Smooth muscle cell (in vitro differentiated cells): ENCODE results near the gene FBXO5. TPM values are rescaled to one million over a fixed set of nuclear protein-coding genes. Genes with fewer than 3 reads are reported as not detected.

Source experiments
- DNase-seq: peaks from one replicate; lab custom pipeline; 2025; ENCODE audit not compliant: unreplicated experiment; lab: John Stamatoyannopoulos, UW
- H2AFZ ChIP-seq: fragments of 200-600 bp; sonication (generic); 2 replicates; pipeline ENCODE4 v1.6.0; 2016; ENCODE audit warnings: antibody characterized with exemption, low read depth, mild to moderate bottlenecking
- H3F3A ChIP-seq: fragments of 200-600 bp; sonication (generic); 2 replicates; pipeline ENCODE4 v1.6.0; 2017; ENCODE audit warnings: antibody characterized with exemption, low read depth
- H3K27ac ChIP-seq: fragments of 200-600 bp; sonication (generic); 2 replicates; pipeline ENCODE4 v1.5.1; 2016; ENCODE audit warnings: low read depth, mild to moderate bottlenecking
- H3K27me3 ChIP-seq: fragments of 200-600 bp; sonication (generic); 2 replicates; pipeline ENCODE4 v1.6.1; 2016; ENCODE audit warnings: low read depth, mild to moderate bottlenecking
- H3K36me3 ChIP-seq: fragments of 200-600 bp; sonication (generic); 2 replicates; pipeline ENCODE4 v1.5.1; 2016; ENCODE audit warnings: low read depth
- H3K4me1 ChIP-seq: fragments of 200-600 bp; sonication (generic); 2 replicates; pipeline ENCODE4 v1.5.1; 2016; ENCODE audit warnings: low read depth
- H3K4me2 ChIP-seq: fragments of 200-600 bp; sonication (generic); 2 replicates; pipeline ENCODE4 v1.6.0; 2016; ENCODE audit warnings: mild to moderate bottlenecking
- H3K4me3 ChIP-seq: fragments of 200-600 bp; sonication (generic); 2 replicates; pipeline ENCODE4 v1.5.1; 2016; ENCODE audit warnings: mild to moderate bottlenecking
- H3K79me2 ChIP-seq: fragments of 200-600 bp; sonication (generic); 2 replicates; pipeline ENCODE4 v1.6.0; 2016; ENCODE audit warnings: low read depth, mild to moderate bottlenecking
- H3K9ac ChIP-seq: fragments of 200-600 bp; sonication (generic); 2 replicates; pipeline ENCODE4 v1.6.0; 2016; ENCODE audit warnings: low read depth
- H3K9me3 ChIP-seq: fragments of 200-600 bp; sonication (generic); replicated peaks from 2 replicates; pipeline ENCODE4 v1.5.1; 2016; ENCODE audit warnings: low read depth
- H4K20me1 ChIP-seq: fragments of 200-600 bp; sonication (generic); 2 replicates; pipeline ENCODE4 v1.6.0; 2016; ENCODE audit warnings: low read depth
- WGBS: methylation state at CpG from one replicate; pipeline ENCODE4 v1.1.7; 2016; ENCODE audit warnings: low lambda C conversion rate; 5-methylcytosine and 5-hydroxymethylcytosine counted together
- polyA plus RNA-seq: library from polyadenylated mRNA; unstranded; fragments of >200 nt; fragmentation: Nextera tagmentation; extraction: Ambion mirVana; gene quantifications from 2 replicates; pipeline ENCODE4 v1.2.1, GENCODE V29; 2016
- total RNA-seq: library from RNA; depleted of rRNA; stranded (reverse); fragments of >200 nt; gene quantifications from 2 replicates; pipeline ENCODE4 v1.2.3, GENCODE V29; 2014
- TF ChIP-seq, protein P1 (sequence below): fragments of 200-600 bp; sonication (generic); IDR thresholded peaks from 2 replicates; pipeline ENCODE4 v1.5.1; 2017; ENCODE audit warnings: borderline replicate concordance, mild to moderate bottlenecking, antibody characterized with exemption; ENCODE audit not compliant: insufficient read depth, poor library complexity, severe bottlenecking

Gene FBXO5
- total and polyA plus RNA-seq, 2 experiments from 2014 or later = 8.0 to 10.7 TPM

- Histone ChIP-seq H3K36me3 (no peaks in the 10 kb centered on the region), H3K4me3 (no peak overlapping the region), H3K27ac (no peak overlapping the region), H3K9me3 (no peaks in the 10 kb centered on the region), H4K20me1 (no peaks in the 10 kb centered on the region), H3K79me2 (no peaks in the 10 kb centered on the region), H3K4me1 (no peaks in the 10 kb centered on the region), H3K4me2 (no peak overlapping the region), H3K9ac (no peak overlapping the region), H2AFZ (no peak overlapping the region), H3K27me3 (no peaks in the 10 kb centered on the region), H3F3A (no peaks in the 10 kb centered on the region)
- WGBS = 96% methylated on average over 4 of the region's 4 CpGs
- TF ChIP-seq, protein P1, sequence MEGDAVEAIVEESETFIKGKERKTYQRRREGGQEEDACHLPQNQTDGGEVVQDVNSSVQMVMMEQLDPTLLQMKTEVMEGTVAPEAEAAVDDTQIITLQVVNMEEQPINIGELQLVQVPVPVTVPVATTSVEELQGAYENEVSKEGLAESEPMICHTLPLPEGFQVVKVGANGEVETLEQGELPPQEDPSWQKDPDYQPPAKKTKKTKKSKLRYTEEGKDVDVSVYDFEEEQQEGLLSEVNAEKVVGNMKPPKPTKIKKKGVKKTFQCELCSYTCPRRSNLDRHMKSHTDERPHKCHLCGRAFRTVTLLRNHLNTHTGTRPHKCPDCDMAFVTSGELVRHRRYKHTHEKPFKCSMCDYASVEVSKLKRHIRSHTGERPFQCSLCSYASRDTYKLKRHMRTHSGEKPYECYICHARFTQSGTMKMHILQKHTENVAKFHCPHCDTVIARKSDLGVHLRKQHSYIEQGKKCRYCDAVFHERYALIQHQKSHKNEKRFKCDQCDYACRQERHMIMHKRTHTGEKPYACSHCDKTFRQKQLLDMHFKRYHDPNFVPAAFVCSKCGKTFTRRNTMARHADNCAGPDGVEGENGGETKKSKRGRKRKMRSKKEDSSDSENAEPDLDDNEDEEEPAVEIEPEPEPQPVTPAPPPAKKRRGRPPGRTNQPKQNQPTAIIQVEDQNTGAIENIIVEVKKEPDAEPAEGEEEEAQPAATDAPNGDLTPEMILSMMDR = no peak
- DNase-seq = no peak
Observed at GRCh38 chr6:153028963-153029362, 46.1 kb upstream of the FBXO5 start.

GRCh38 chr6:153028286-153028685 lies 45.4 kb upstream of the FBXO5 start:
- 67% methylated on average over 2 of the region's 2 CpGs for WGBS
- Histone ChIP-seq H3K36me3 (no peaks in the 10 kb centered on the region), H3K9me3 (no peaks in the 10 kb centered on the region), H4K20me1 (no peaks in the 10 kb centered on the region), H3K4me3 (no peak overlapping the region), H2AFZ (no peak overlapping the region), H3K79me2 (no peaks in the 10 kb centered on the region), H3K4me2 (no peak overlapping the region), H3K4me1 (no peaks in the 10 kb centered on the region), H3K27ac (no peak overlapping the region), H3K27me3 (no peaks in the 10 kb centered on the region), H3F3A (no peaks in the 10 kb centered on the region), H3K9ac (no peak overlapping the region)
- no peak for DNase-seq
- TF ChIP-seq, protein P1 = no peak

DNA sequence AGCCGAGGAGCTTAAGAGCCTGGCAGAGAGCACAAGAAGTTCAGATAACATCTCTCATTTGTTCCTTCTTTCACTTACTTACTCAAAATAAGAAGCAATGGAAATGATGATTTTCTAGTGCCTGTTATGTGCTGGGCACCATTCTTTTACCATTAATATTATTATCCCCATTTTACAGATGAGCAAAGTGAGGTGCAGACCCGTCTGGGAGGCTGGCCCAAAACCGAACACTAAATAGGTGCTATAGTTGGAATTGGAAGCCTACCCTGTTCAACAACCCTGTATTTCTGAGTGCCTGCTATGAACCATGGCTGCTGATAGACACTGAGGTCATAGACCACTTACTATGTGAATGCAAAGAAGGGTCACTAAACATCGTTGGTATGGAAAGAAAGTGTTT lies 44.6 kb upstream of the FBXO5 start:
- Histone ChIP-seq H3K79me2 (no peaks in the 10 kb centered on the region), H3K9me3 (no peaks in the 10 kb centered on the region), H3F3A (no peaks in the 10 kb centered on the region), H3K27ac (no peak overlapping the region), H3K9ac (no peak overlapping the region), H2AFZ (no peak overlapping the region), H3K27me3 (no peaks in the 10 kb centered on the region), H3K4me1 (no peaks in the 10 kb centered on the region), H3K4me3 (no peak overlapping the region), H4K20me1 (no peaks in the 10 kb centered on the region), H3K4me2 (no peak overlapping the region), H3K36me3 (no peaks in the 10 kb centered on the region)
- TF ChIP-seq, protein P1 = no peak
- 89% methylated on average over 4 of the region's 4 CpGs for WGBS
- no peak for DNase-seq

- H3F3A ChIP-seq = no peaks in the 10 kb centered on the region
- H3K27ac ChIP-seq = no peak overlapping the region
- WGBS = 24% methylated on average over 1 of the region's 1 CpG
- H3K79me2 ChIP-seq = no peaks in the 10 kb centered on the region
- no peaks in the 10 kb centered on the region for H3K27me3 ChIP-seq
- DNase-seq = no peak
- no peaks in the 10 kb centered on the region for H3K9me3 ChIP-seq
- H3K9ac ChIP-seq = no peak overlapping the region
- no peaks in the 10 kb centered on the region for H3K36me3 ChIP-seq
- H3K4me1 ChIP-seq = no peaks in the 10 kb centered on the region
- TF ChIP-seq, protein P1 = no peak
- no peak overlapping the region for H3K4me3 ChIP-seq
- no peak overlapping the region for H2AFZ ChIP-seq
- no peaks in the 10 kb centered on the region for H4K20me1 ChIP-seq
- no peak overlapping the region for H3K4me2 ChIP-seq
Observed at GRCh38 chr6:153024709-153025017, 41.8 kb upstream of the FBXO5 start.
